HG02981 (cell line): ENCODE data around the gene ILF2.
"Not testable (repeated sequence)": the region's sequence is repeated elsewhere in the genome, so short reads cannot be mapped to it uniquely, and the experiment has no call there.

ENCODE experiments used
- ATAC-seq: cut with Tn5 transposase; IDR thresholded peaks from one replicate; pipeline ENCODE4 v1.9.1; 2021; ENCODE audit warnings: mild to moderate bottlenecking, moderate library complexity; ENCODE audit not compliant: unreplicated experiment

Gene ILF2

GRCh38 chr1:153649863-153650235, 20.9 kb downstream of the ILF2 start:
- ATAC-seq: no peak

DNA sequence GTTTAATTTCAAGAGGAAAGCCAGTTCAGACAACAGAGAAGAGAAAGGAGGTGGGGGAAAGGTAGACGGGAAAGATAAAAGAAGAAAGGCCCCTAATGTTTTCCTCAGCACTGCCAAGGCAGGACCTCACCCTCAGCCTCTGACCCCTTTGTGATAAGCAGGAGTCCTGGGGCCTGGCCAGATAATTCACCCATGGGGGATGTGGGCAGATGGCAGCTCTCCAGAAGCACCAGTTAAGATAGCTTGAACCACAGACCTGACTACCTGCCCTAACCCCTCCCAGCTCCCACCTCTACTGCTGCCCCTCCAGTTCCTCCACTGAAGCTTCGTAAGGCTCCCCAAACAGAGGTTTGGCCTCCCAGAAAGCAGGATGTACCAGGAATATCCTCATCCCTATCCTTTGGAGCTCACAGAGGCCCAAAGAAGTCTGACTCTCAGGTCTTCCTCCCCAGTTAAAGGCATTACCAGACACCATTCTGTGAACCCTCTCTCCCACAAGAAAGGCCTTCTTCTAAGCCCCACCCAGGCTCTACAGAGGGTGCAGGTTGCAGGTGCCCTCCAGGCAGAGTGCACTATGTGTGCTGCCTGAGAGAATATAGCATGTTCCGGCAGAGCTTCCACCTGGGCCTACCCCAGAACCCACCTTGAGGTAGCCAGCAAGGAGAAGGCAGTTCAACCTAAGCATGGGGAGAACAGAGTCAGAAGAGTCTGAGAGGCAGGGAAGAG, 21.5 kb downstream of the ILF2 start:
- no peak for ATAC-seq

- no peak for ATAC-seq
Observed at GRCh38 chr1:153648000-153648643, 22.7 kb downstream of the ILF2 start.

- ATAC-seq: no peak
Observed at GRCh38 chr1:153647346-153647714, 23.5 kb downstream of the ILF2 start.

- no peak for ATAC-seq
Observed at GRCh38 chr1:153646672-153647345, 24.0 kb downstream of the ILF2 start.

DNA sequence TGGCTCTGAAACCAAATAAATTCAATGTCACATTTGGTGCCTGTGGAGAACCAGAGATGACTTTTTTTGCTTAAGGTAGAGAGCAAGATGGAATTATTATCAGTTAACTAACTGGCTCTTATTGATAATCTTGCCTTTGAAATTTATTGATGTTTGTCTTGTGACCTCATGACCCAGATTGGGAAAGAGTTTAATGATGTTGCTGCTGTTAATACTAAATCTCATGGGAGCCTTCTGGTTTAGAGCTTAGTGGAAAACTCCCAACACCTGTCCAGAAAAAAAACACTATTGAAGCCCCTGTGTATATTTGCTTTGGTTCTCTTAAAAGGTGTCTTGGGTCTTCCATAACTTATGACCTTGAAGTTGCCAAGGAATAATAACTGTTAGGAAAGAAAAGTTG, 27.0 kb downstream of the ILF2 start:
- ATAC-seq: no peak

GRCh38 chr1:153643100-153643499, 27.7 kb downstream of the ILF2 start:
- ATAC-seq: no peak

- no peak for ATAC-seq
Observed at GRCh38 chr1:153642161-153642560, 28.6 kb downstream of the ILF2 start.

GRCh38 chr1:153640861-153641260, 29.9 kb downstream of the ILF2 start:
- ATAC-seq: no peak

GRCh38 chr1:153640213-153640612, 30.6 kb downstream of the ILF2 start:
- not testable (repeated sequence) for ATAC-seq

GRCh38 chr1:153639280-153639679, 31.5 kb downstream of the ILF2 start:
- no peak for ATAC-seq

GRCh38 chr1:153638261-153638660, 32.5 kb downstream of the ILF2 start:
- ATAC-seq: no peak

- no peak for ATAC-seq
Observed at GRCh38 chr1:153636312-153636711, 34.5 kb downstream of the ILF2 start.

- ATAC-seq: no peak
Observed at GRCh38 chr1:153635872-153636271, 34.9 kb downstream of the ILF2 start.

- peak; percentile 85 for ATAC-seq
Observed at GRCh38 chr1:153633754-153634665, 36.8 kb downstream of the ILF2 start, which contains the start of gene CHTOP. TSS of gene CHTOP (plus strand) at chr1:153634066. CDS start at chr1:153636589, 2,523 bp downstream.

GRCh38 chr1:153633161-153633753, 37.5 kb downstream of the ILF2 start:
- ATAC-seq: no peak

- ATAC-seq: no peak
Observed at GRCh38 chr1:153631047-153632022, 39.5 kb downstream of the ILF2 start.

- no peak for ATAC-seq
Observed at GRCh38 chr1:153630384-153630783, 40.4 kb downstream of the ILF2 start.

DNA sequence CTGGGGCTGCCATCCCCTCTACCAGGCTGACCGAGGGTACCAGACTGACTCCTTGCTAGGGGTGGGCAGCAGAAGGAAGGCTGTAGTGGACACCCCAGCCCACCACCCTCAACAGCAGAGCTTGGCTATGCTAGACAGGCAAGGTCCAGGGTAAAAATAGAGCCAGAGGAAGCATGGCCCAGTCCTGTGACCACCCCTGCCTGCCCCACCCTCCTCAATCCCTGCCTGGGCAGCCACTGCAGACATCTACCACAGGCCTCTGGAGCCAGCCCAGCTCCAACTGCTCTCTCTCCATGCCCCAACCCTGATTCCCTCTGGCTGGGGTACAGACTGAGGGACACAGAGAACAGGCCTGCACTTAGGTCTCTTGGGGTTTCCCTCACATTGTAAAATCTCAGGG, 40.8 kb downstream of the ILF2 start:
- ATAC-seq: no peak

DNA sequence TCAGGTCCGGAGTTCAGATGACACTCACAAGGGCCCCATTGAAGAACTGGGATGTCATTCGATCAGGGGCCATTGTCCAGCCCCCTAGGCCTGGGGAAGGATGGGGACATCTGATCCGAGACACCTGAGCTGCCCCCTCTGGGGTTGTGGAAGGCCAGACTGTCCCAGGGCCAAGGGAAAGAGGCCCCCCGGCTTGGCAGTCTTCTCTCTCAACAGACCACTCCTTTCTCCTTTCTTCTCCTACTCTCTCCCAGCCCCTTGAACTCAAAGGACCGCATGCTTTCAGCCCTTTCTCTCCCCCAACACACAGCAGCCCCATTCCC, 41.5 kb downstream of the ILF2 start:
- ATAC-seq: no peak
